ENCODE measurements around the gene RNF13.
A peak's percentile ranks its signal among the peaks of the same experiment; 100 is the strongest.

RNF13 gene

DNA sequence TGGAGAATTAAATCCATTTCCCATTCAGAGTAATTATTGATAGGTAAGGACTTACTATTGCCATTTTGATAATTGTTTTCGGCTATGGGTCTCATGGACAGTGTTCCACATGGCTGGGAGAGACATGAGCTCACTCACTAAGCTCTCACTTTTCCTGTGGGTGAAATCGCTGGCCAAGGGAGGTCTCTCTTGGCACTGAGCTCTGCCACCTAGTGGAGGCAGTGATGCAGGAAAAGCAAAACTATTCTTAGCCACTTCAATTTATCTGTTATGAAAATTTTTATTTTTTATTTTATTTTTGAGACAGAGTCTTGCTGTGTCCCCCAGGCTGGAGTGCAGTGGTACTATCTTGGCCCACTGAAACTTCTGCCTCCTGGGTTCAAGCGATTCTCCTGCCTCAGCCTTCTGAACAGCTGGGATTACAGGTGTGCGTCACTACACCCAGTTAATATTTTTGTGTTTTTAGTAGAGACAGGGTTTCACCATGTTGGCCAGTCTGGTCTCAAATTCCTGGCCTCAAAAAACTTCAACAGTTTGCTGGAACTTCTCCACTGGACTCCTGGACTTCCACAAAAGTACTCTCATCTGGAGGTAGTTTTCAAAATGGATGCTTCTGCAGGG is 4.7 kb upstream of the RNF13 start:
- Histone ChIP-seq H3K4me3 (ENCODE audit: low read depth, low read length) (no peak overlapping the region), H3K27me3 (no peaks in the 10 kb centered on the region), H3K36me3 (no peaks in the 10 kb centered on the region), H3K9me3 (no peaks in the 10 kb centered on the region), H3K4me1 (peaks cover 6% of the 10 kb centered on the region)
- peak; percentile 75 for DNase-seq
- TF ChIP-seq, protein P1, sequence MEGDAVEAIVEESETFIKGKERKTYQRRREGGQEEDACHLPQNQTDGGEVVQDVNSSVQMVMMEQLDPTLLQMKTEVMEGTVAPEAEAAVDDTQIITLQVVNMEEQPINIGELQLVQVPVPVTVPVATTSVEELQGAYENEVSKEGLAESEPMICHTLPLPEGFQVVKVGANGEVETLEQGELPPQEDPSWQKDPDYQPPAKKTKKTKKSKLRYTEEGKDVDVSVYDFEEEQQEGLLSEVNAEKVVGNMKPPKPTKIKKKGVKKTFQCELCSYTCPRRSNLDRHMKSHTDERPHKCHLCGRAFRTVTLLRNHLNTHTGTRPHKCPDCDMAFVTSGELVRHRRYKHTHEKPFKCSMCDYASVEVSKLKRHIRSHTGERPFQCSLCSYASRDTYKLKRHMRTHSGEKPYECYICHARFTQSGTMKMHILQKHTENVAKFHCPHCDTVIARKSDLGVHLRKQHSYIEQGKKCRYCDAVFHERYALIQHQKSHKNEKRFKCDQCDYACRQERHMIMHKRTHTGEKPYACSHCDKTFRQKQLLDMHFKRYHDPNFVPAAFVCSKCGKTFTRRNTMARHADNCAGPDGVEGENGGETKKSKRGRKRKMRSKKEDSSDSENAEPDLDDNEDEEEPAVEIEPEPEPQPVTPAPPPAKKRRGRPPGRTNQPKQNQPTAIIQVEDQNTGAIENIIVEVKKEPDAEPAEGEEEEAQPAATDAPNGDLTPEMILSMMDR (IDR thresholded peaks at IDR 0.05; ENCODE audit: low read depth, low read length): peak; percentile 93

DNA sequence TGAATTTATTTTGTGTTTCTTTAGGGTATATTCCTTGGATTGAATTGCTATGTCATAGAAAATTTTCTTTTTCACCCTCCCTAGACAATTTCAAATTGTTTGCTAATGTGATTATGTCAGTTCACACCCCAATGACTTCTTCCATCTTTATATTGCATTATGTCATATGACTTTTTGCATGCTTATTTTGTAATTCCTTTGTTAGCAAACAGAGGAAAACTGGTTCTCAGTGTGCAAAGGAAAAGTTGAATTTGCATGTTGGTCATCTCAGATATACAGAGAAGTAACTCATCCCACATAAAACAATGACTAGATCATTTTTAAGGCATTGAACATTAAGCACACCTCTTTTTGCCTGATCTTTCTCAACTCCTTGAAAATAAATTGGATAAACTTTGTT is 3.3 kb upstream of the RNF13 start:
- no peak for DNase-seq
- H3K36me3 ChIP-seq: no peaks in the 10 kb centered on the region
- H3K27me3 ChIP-seq: no peaks in the 10 kb centered on the region
- H3K4me3 ChIP-seq (ENCODE audit: low read depth, low read length): no peak overlapping the region
- TF ChIP-seq, protein P1 (IDR thresholded peaks at IDR 0.05; ENCODE audit: low read depth, low read length): no peak
- no peaks in the 10 kb centered on the region for H3K9me3 ChIP-seq
- peaks cover 6% of the 10 kb centered on the region for H3K4me1 ChIP-seq

DNA sequence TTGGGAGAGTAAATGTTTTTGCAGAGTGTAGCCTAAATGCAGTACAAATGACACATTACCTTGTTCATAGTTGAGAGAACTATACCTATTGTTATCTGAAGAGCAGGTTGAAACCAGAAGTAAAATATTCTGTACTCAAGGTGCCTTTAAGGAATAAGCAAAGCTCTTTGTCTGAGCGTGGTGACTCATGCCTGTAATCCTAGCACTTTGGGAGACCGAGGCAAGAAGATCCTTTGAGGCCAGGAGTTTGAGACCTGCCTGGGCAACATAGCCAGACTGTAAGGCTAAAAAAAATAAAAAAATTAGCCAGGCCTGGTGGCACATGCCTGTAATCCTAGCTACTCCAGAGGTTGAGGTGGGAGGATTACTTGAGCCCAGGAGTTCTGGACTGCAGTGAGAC is 2.2 kb upstream of the RNF13 start:
- DNase-seq: no peak

DNA sequence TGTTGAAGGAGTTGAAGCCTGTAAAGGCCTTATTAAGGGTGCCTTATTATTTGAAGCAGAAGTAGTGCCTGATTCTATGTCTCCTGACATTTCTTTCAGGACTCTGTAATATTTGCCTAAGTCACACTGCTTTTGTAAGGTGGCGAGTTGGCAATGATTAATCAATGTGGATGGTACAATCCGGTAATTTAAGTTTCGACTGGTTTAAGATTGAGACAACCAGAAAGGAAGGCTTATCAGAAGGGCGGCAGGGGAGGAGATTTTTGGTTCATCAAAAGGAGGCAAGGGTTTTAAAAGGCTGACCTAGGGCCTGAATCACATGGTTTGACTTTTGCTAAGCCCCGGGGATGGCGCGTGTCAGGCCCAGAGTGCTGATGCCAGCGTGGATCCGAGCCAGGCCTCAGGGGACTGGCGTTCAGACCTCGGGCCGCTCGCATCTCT is 830 bp upstream of the RNF13 start:
- H3K9me3 ChIP-seq: no peaks in the 10 kb centered on the region
- peaks cover 6% of the 10 kb centered on the region for H3K4me1 ChIP-seq
- H3K4me3 ChIP-seq (ENCODE audit: low read depth, low read length): peak overlapping the region; percentile 97
- DNase-seq: no peak
- H3K36me3 ChIP-seq: no peaks in the 10 kb centered on the region
- H3K27me3 ChIP-seq: no peaks in the 10 kb centered on the region
- TF ChIP-seq, protein P1 (IDR thresholded peaks at IDR 0.05; ENCODE audit: low read depth, low read length): no peak

More for the DNA sequence above, 2.2 kb upstream of the RNF13 start:
- TF ChIP-seq, protein P1 (IDR thresholded peaks at IDR 0.05; ENCODE audit: low read depth, low read length): no peak
- Histone ChIP-seq H3K9me3 (no peaks in the 10 kb centered on the region), H3K27me3 (no peaks in the 10 kb centered on the region), H3K4me1 (peaks cover 6% of the 10 kb centered on the region), H3K36me3 (no peaks in the 10 kb centered on the region), H3K4me3 (ENCODE audit: low read depth, low read length) (no peak overlapping the region)

DNA sequence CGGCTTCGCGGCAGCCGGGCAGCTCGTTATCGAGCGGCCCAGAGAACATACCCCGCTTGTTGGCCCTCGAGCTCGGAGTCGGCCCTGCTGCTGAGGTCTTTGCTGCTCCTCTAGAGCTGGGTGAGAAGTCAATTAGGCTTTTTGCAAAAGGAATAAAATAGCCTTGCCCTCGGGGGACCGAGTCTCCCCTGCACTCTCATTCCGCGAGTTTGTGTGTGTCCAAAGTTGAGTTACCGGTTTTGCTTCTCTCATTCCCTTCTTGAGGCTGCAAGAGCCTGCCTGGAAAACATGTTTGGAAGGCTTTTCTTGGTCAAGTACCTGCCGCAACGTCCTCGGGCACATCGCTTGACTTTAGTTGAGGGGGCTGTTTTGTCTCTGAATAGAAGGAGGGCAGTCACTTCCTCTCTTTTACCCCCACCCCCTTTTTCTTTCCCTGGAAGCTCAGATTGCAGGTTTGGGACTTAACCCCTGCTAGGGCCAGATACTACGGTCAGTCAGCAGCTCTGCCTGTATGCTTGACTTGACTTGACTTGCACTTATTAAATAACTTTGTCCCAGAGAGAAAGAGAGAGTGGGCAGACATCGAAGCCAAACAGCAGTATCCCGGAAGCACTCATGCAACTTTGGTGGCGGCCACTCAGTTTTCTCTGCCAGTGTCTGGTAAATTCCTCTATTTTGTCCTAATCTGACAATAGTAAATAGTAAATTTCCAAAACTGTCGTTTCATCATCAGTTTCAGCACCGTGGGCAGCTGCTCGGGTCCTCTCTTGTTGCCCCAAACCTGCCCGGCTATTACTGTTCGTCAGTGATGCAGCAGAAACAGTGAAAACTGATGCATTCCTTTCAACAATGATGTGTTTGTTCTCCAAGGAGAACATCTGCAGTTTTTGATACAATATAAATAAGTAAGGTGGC is 609 bp downstream of the RNF13 start:
- no peaks in the 10 kb centered on the region for H3K9me3 ChIP-seq
- peak overlapping the region; percentile 97 for H3K4me3 ChIP-seq (ENCODE audit: low read depth, low read length)
- DNase-seq: peak; percentile 7
- peaks cover 3% of the 10 kb centered on the region for H3K4me1 ChIP-seq
- no peaks in the 10 kb centered on the region for H3K36me3 ChIP-seq
- TF ChIP-seq, protein P1 (IDR thresholded peaks at IDR 0.05; ENCODE audit: low read depth, low read length): no peak
- H3K27me3 ChIP-seq: no peaks in the 10 kb centered on the region

DNA sequence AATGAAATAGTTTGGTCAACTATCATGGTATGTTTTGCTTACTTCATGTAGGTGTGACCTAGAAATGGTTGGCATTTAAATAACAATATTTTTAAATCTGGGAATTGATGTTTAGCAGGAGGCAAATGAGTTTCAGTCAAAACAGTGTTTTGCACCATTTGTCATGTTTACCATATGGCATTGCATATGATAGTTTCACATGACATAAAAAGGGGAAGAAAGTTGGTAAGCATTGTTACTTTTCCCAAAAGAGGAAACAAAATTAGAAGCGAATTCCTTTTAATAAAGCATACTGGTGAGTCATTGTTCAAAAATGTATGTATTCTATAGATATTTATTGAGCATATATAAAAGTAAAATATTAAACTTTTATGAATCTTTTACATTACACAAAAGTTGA is 2.3 kb downstream of the RNF13 start:
- H3K9me3 ChIP-seq: no peaks in the 10 kb centered on the region
- H3K4me1 ChIP-seq: peaks cover 3% of the 10 kb centered on the region
- no peaks in the 10 kb centered on the region for H3K27me3 ChIP-seq
- no peak overlapping the region for H3K4me3 ChIP-seq (ENCODE audit: low read depth, low read length)
- TF ChIP-seq, protein P1 (IDR thresholded peaks at IDR 0.05; ENCODE audit: low read depth, low read length): no peak
- no peaks in the 10 kb centered on the region for H3K36me3 ChIP-seq
- DNase-seq: no peak

Data from BE2C (cell line).